GM18868 (cell line): ENCODE data around the gene SIX2.

Source experiments
- ATAC-seq: cut with Tn5 transposase; IDR thresholded peaks from one replicate; pipeline ENCODE4 v1.9.1; 2021; ENCODE audit warnings: mild to moderate bottlenecking, moderate library complexity; ENCODE audit not compliant: unreplicated experiment

SIX2 gene

DNA sequence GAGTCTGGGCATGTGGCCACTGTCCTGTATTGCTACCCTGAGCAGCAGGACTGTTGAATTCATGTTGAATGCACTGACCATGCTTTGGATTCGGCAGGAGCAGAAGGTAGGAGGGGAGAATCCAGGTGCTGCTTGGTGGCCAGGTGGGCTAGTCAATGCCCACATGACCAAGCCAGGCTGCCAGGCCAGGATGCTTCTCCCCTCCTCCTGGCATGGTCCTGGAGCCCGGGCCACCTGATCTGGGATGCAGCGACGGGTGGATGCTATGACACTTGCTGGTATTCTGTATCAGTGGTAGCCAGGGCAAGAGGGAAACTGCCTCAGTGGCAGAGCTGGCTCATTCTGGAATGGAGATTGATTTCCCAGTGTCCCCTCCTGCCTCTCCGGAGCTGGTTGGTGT is 14.8 kb upstream of the SIX2 start:
- no peak for ATAC-seq

DNA sequence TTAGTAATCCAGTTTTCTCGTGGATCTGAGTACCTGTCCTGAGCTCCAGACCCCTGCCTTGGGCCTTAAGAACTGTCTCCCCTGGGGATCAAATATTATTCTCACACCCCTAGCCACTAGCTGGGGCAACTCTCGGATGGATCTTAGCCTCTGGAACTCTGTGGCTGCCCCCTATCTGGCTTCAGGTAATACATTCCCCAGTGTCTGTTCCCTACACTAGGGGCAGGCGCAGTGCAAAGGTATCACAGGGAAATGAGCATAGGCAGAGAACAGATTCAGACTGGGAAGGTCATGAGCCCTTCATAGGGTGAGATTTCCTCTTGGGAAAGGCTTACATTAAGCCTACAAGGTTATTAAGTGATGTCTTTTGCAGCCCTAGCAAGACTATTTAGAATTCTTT is 11.2 kb upstream of the SIX2 start:
- ATAC-seq: no peak

DNA sequence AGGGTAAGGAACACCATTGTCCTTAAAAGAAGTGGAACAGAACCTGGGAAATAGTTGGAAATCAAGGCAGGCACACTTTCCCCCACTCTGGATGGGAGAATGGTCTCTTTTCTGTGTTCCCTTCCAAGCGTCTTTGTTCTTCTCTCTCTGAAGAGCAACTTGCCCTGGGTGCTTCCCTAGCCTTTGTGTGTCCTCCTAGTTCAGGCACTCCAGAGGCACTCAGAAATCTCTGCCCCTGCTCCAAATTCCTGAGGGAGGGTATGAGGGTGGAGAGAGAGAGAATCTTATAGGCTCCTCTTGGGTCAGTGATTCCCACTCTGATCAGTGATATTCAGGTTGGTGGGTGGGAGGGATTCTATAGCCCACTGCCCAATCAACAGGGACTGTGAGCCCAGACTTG is 8.8 kb upstream of the SIX2 start:
- ATAC-seq: no peak

DNA sequence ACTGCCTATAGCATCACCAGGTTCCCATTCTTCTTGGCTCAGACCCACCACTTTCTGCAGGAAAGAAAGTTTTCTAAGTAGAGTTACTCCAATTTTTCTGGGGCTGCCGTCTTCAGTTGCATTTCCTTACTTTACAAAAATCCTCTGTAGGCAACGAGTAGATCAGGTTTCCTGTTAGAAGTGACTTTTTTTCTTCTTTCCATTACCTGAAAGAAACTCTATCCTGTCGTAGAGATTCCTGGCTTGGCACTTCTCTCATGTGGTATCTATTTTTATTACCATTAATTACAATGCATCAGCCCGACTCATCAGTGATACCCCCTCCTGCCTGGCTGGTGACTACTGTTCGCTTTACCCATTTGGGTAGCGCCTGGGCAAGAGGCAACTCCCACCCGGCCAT is 5.6 kb upstream of the SIX2 start:
- no peak for ATAC-seq

DNA sequence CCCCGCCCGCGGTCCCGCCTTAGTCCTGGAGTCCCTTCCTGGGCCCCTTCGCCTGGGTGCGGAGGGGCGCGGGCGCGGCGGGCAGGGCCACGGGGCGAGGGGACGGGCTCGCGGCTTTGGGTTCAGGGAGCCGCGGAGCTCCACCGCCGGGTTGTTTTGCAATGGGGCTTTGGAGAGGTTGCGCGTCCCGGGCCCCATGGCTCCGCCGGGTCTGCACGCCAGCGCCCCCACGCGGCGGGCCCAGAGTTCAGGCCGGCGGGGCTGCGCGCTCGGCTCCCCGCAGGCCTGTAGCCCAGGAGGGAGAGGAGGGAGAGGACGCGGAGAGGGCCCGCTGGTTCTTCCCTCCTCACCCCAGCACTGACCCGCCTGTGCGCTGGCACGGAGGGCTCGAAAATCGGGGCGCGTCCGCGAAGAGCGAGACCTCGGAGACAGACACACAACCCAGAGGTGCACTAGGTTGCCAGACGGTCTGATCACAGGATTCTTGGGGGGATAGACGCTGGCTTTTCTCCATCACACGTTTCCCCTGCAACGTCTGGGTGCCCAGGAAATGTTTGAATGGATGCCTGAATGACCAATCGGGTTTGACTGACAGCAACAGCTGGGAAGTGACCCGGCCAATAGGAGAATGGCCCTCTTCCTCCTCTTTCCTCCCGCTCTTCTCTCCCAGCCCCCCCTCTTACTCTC is 4.9 kb upstream of the SIX2 start:
- ATAC-seq: no peak

DNA sequence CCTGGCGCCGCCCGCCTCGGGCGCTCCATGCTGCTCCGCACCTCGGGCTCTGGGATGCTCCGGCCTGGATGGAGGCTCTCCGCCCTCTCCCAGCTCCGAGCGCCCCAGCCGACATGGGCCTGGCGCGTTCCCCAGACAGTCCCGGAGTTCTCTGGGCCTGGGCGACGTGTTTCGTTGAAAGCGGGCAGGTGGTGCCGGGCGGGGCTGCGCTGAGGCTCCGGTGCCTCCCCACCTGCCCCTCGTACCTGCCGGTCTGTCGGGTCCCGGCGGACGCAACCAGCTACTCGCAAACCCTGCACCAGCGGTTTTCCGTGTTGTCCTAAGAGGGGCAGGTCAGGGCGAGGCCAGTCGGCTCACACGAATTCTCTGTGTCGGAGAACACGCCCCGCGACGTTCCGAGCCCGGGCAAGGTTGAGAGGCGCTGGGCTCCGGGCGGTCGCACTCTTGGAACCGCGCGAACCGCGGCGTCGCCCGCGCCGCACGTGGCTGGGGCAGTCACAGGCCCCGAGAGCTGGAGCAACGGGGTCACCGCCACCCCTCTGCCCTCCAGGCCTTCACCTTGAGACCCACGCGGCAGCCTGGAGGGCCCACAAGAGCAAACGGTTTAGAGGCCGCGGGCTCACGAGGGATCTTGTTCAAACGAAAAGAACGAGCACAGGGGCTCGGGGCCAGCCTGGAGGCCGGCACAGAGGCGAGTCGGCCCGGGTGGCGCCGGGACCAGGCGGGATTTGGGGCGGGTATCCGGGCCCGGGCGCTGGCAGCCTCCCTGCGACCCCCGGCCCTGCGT is 4.2 kb upstream of the SIX2 start:
- no peak for ATAC-seq

DNA sequence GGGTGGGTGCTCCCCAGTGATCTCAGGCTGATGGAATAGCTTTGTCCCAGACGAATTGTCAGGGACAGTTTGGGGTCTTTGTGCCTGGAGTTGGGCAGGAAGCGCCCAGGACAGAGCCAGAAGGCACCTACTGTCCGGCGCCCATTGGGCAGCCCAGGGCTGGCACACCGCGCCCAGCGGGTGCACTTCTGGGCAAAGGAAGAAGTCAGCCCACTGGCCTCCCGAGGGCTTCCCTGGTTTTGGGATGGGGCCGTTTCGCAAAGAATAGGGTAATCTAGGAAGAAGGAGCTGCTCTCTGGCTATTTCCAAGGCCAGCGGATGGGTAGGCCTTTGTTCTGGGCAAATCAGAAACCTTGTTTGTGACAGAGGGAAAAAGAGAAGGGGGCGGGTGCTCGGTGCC is 3.5 kb upstream of the SIX2 start:
- no peak for ATAC-seq

DNA sequence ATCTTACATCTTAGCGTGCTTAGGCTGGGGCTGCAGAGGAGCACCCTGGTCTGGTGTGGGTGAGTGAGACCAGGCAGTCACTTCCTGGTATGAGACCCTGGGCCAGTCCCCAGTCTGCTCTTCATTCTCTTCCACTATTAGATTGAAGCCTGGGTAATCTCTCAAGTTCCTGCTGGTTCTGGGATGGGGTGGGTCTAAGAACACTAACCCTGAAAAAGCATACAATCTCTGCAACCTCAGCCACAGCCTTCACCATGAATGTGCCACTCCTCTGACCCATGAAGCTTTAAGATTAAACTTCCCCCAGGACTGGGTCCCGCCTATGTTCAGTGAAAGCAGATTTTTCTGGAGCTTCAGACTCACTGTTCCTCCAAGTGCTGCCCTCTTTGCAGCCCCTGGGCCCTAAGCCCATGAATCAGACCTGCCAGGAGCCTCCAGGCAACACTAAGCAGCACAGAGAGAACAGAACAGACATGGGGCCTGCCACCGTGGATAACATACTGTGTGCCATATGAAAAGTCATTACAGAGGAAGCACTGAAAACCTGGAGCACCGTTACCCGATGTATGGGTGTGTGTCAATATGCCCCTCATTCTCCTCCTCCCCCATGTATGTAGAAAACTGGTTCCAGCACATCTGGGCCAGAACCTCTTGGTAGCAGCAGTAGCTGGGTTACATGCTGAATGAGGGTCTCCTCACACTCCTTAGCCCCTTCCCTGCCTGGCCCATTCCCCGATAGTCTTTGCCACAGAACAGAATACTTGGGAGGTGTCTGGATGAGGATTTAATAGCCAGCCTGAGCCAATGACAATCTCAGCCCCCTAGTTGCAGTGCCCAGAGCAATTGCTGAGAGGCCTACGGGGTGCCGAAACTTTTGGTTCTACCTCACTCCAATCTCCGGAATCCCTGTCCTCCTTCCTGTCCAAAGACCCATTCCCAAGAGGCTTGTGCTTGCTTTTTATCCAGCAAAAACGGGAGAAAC is 2.7 kb upstream of the SIX2 start:
- no peak for ATAC-seq

DNA sequence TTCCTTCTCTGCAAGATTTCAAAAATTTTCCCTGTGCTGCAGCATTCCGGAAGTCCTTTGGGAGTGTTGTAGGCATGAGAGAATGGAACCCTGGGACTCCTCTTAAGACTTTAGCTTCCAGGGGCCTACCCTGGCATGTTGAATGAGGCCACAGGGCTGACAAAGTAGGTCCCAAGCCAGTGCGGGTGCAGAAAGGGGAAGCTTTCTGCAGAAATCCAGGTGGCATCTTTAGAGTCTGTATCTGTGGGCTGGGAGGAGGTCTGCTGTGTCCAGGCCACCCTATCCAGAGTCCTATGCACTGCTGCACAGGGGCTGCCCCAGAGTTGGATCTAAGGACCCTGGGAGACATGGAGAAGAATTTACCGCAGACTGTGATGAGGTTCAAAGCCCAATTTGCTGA is 1.9 kb upstream of the SIX2 start:
- no peak for ATAC-seq

DNA sequence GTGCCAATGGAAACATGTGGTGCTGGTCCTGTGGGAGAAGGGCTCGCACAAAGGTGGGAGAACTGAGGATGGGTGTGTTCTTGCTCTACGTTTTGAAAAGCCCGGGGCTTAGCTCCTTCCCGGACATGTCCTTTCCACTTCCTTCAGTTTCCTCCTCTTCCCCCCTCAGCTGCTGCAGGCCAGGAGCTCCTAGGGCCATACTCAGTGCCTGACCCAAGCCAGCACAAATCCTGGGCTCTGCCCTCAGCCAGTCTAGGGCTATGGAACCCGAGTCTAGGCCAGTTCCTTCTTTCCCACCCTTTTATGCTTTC is 1.4 kb upstream of the SIX2 start:
- ATAC-seq: no peak

DNA sequence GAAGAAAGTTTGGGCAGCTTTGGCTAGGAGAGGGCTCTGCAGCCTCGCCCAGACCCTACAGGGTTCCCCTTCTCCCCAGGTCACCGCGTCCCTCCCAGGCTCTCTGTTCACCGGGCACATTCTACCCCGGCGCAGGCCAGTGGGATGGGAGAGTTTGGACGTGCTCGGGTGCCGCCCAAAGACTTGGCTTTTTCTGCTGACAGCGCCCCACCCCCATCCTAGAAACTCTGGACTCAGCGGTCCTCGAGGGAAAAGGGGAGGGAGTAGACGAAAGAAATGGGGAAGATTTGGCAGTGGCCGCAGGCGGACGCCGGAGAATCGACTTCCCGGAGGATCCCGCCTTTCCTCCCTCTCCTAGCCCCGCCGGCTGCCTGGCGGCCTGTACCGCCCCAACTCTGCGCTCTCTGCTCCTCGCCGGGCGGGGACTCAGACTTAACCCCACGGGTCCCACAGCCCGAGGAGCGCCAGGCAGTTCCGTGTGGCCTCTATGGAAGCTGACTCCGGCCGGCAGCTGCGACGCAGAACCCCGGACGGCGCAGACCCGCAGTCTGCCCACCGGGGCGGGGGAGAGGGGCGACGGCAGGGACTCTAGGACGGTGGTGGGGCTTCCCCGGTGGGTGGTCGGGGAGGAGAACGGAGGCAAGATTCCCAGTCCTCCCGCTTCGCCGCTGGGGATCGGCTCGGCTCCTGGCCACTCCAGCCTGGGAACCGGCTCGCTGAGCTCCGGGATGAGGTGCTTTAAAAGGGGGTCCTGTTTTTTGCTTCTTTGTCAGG is 863 bp upstream of the SIX2 start:
- ATAC-seq: no peak

DNA sequence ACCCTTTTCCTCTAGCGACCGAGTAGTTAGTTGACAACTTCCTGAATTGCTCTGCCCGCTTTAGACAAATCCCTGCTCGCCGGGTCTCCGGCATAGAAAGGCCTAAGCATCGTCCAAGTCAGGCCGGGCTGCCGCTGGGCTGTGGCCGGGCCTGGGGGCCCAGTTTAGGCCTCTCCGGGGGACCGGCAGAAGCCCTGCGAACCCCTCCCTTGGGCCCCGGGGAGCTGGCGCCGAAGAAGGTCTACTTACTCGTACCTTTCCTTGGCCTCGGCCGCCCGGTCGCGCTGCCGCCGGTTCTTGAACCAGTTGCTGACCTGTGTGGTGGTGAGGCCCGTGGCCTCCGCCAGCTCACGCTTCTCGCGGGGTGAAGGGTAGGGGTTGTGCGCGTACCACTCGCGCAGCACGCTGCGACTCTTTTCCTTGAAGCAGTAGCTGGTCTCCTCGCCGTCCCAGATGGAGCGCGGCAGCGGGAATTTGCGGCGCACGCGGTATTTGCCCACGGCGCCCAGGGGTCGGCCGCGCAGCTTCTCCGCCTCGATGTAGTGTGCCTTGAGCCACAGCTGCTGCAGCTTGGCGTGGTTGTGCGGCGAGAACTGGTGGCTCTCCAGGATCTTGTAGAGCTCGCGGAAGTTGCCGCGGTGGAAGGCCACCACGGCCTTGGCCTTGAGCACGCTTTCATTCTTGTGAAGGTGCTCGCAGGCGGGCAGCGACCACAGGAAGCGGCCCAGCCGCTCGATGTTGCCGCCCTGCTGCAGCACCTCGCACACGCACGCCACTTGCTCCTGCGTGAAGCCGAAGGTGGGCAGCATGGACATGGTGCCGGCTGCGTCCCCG is 739 bp downstream of the SIX2 start:
- ATAC-seq: no peak

DNA sequence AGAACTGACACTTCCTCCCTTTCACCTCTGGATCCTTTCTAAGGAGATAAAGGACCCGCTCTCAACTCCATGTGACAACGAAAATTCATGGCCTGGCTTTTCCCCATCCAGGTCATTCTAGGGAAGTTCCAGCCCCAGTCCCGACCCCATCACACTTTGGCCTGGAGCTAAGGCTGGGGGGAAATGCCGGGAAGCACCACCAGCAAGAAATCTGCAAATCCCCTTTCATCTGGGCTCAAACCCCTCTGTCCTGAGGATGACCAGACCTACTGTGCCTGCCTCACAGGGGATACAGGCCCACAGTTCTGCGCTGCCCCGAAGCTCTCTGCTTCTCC is 1.3 kb downstream of the SIX2 start:
- no peak for ATAC-seq

DNA sequence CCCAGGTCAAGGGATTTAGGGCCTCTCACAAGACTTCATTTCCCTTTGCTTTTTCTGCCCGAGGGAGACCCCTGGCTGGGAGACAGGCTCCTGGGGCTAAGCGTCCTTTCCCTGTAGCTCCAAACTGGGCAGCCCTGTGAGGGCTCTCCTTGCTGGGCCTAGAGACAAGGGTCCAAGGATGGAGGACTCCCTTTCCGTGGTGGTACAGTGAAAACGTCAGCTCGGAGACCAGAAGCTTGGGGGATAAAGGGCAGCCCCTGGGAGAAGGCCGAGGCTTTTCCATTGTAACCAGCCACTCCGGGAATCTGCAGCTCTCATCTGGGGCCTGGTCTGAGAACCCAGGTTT is 2.3 kb downstream of the SIX2 start:
- no peak for ATAC-seq

DNA sequence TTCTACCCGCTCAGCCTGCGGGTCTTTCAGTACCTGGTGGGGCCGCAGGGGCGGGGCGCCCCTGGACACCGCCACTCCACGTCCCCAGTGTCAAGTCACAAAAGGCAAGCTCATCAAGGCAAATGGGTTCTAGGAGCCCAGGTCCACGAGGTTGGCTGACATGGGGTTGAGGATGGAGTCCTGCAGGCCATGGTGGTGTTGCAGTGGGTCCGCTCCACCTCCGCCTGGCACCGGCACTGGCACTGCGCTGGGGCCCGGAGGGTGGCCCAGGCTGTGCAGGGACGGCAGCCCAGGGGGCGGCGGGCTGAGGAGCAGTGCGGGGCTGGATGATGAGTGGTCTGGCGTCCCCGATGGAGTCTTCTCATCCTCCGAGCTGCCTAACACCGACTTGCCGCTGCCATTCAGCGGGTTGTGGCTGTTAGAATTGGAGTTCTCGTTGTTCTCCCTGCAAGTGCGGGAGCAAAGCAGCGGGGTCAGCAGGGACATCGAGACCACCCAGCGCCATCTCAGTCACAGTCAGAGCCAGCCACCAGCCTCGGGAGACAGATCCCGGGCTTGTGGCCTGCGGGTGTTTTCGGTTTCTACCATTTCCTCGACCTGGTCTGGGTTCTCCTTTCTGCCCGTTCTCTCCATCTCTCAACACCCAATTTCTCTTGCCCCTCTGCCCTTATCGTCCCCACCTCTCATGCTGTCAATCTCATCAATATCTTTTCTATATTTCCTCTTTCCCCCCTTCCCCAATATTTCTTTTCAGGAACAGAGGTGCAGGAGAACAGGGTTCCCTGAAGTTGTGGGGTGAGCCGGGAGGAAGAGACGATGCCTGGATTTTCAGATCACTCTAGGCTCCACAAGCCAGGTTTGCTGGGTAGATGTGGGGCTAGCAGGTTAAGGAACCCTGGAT is 3.0 kb downstream of the SIX2 start:
- no peak for ATAC-seq

DNA sequence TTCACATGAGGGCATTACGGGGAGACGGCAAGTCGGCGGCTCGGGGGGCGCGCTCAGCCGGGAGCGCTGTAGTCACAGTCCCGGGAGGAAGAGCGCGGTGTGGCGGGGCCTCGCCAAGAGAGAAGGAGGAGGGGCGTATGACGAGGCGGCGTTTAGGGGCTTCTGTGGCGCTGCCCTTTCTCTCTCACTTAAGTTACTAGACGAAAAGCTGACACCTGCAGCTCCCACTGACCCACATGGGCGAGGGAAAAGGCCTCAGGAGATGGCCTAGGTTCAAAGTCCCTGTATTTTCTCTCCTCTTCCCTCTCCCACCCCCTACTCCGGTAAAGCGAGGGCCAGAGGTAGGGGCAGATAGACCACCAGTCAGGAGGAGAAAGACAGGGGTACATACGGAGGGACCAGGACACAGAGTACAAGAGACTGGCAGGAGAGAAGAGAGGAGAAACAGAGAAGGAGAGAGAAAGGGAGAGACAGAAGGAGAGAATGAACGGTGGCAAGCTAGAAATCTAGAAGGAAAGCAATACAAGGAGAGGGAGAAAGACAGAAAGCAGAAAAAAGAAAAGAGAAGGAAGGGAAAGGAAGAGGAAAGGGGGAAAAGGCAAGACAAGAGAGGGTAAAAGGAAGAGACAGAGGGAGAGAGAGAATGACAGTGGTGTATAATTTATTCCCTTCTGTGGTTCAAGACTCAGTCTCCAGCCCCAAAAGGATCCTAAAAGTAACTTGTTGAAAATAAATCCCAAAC is 3.8 kb downstream of the SIX2 start:
- ATAC-seq: no peak

DNA sequence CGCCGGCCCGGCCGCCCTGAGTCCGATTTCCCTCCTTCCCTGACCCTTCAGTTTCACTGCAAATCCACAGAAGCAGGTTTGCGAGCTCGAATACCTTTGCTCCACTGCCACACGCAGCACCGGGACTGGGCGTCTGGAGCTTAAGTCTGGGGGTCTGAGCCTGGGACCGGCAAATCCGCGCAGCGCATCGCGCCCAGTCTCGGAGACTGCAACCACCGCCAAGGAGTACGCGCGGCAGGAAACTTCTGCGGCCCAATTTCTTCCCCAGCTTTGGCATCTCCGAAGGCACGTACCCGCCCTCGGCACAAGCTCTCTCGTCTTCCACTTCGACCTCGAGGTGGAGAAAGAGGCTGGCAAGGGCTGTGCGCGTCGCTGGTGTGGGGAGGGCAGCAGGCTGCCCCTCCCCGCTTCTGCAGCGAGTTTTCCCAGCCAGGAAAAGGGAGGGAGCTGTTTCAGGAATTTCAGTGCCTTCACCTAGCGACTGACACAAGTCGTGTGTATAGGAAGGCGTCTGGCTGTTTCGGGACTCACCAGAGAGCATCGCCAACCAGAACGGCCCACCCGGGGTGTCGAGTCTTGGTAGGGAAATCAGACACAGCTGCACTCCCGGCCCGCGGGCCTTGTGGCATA is 4.6 kb downstream of the SIX2 start:
- no peak for ATAC-seq
